HUES48 (cell line): Measurements from ENCODE around the gene ALDH3A1.
"Not testable (repeated sequence)": the region's sequence is repeated elsewhere in the genome, so short reads cannot be mapped to it uniquely, and the experiment has no call there.

Experiments used
- H3K27ac ChIP-seq: one replicate; pipeline ENCODE4 v1.7.0; 2013; ENCODE audit warnings: low read depth, low read length, inconsistent platforms
- H3K27me3 ChIP-seq: 2 replicates; pipeline ENCODE4 v1.6.1; 2013; ENCODE audit warnings: mild to moderate bottlenecking, low read length; ENCODE audit not compliant: control insufficient read depth, insufficient read depth
- H3K36me3 ChIP-seq: 2 replicates; pipeline ENCODE4 v1.6.1; 2013; ENCODE audit warnings: low read length; ENCODE audit not compliant: control insufficient read depth, insufficient read depth
- H3K4me1 ChIP-seq: 2 replicates; pipeline ENCODE4 v1.6.1; 2013; ENCODE audit warnings: mild to moderate bottlenecking, low read length; ENCODE audit not compliant: control insufficient read depth, insufficient read depth
- H3K4me3 ChIP-seq: 2 replicates; pipeline ENCODE4 v1.5.1; 2013; ENCODE audit warnings: mild to moderate bottlenecking, low read depth, low read length
- H3K9ac ChIP-seq: 2 replicates; pipeline ENCODE4 v1.6.1; 2013; ENCODE audit warnings: mild to moderate bottlenecking, low read depth, low read length, moderate library complexity
- H3K9me3 ChIP-seq: 2 replicates; pipeline ENCODE4 v1.6.1; 2013; ENCODE audit warnings: low read length; ENCODE audit not compliant: control insufficient read depth, insufficient read depth

Gene ALDH3A1

GRCh38 chr17:19770985-19771735 lies 23.1 kb upstream of the ALDH3A1 start:
- H3K9me3 ChIP-seq, result no peaks in the 10 kb centered on the region
- no peaks in the 10 kb centered on the region for H3K36me3 ChIP-seq
- no peaks in the 10 kb centered on the region for H3K27me3 ChIP-seq
- H3K27ac ChIP-seq, result no peak overlapping the region
- H3K4me1 ChIP-seq, result no peaks in the 10 kb centered on the region
- no peak overlapping the region for H3K4me3 ChIP-seq
- H3K9ac ChIP-seq, result no peak overlapping the region

GRCh38 chr17:19769946-19770652 lies 22.0 kb upstream of the ALDH3A1 start:
- Histone ChIP-seq H3K9me3 (no peaks in the 10 kb centered on the region), H3K27me3 (no peaks in the 10 kb centered on the region), H3K36me3 (no peaks in the 10 kb centered on the region), H3K27ac (no peak overlapping the region), H3K4me1 (no peaks in the 10 kb centered on the region), H3K4me3 (no peak overlapping the region), H3K9ac (no peak overlapping the region)

- no peaks in the 10 kb centered on the region for H3K36me3 ChIP-seq
- H3K27me3 ChIP-seq, result no peaks in the 10 kb centered on the region
- H3K4me1 ChIP-seq, result no peaks in the 10 kb centered on the region
- H3K9me3 ChIP-seq, result no peaks in the 10 kb centered on the region
- H3K4me3 ChIP-seq, result no peak overlapping the region
- no peak overlapping the region for H3K27ac ChIP-seq
- no peak overlapping the region for H3K9ac ChIP-seq
Observed at GRCh38 chr17:19768046-19768782, 20.1 kb upstream of the ALDH3A1 start.

GRCh38 chr17:19766421-19767270 lies 18.5 kb upstream of the ALDH3A1 start:
- Histone ChIP-seq H3K36me3 (no peaks in the 10 kb centered on the region), H3K27ac (no peak overlapping the region), H3K4me1 (no peaks in the 10 kb centered on the region), H3K9ac (no peak overlapping the region), H3K27me3 (no peaks in the 10 kb centered on the region), H3K4me3 (no peak overlapping the region), H3K9me3 (no peaks in the 10 kb centered on the region)

- Histone ChIP-seq H3K27me3 (no peaks in the 10 kb centered on the region), H3K9ac (no peak overlapping the region), H3K27ac (no peak overlapping the region), H3K4me3 (no peak overlapping the region), H3K4me1 (no peaks in the 10 kb centered on the region), H3K9me3 (no peaks in the 10 kb centered on the region), H3K36me3 (no peaks in the 10 kb centered on the region)
Observed at GRCh38 chr17:19766016-19766415, 17.9 kb upstream of the ALDH3A1 start.

- not testable (repeated sequence) for H3K36me3 ChIP-seq, H3K4me3 ChIP-seq, H3K27me3 ChIP-seq, H3K27ac ChIP-seq, H3K9ac ChIP-seq, H3K9me3 ChIP-seq, H3K4me1 ChIP-seq
Observed at GRCh38 chr17:19763991-19764390, 15.9 kb upstream of the ALDH3A1 start.

GRCh38 chr17:19763416-19763815 lies 15.3 kb upstream of the ALDH3A1 start:
- H3K9me3 ChIP-seq, result no peaks in the 10 kb centered on the region
- H3K27ac ChIP-seq, result no peak overlapping the region
- no peak overlapping the region for H3K4me3 ChIP-seq
- no peaks in the 10 kb centered on the region for H3K4me1 ChIP-seq
- H3K9ac ChIP-seq, result no peak overlapping the region
- no peaks in the 10 kb centered on the region for H3K27me3 ChIP-seq
- no peaks in the 10 kb centered on the region for H3K36me3 ChIP-seq

GRCh38 chr17:19762515-19762961 lies 14.4 kb upstream of the ALDH3A1 start:
- H3K27ac ChIP-seq, result no peak overlapping the region

GRCh38 chr17:19760746-19761145 lies 12.6 kb upstream of the ALDH3A1 start:
- no peak overlapping the region for H3K4me3 ChIP-seq
- H3K4me1 ChIP-seq, result no peaks in the 10 kb centered on the region
- no peak overlapping the region for H3K27ac ChIP-seq
- no peaks in the 10 kb centered on the region for H3K9me3 ChIP-seq
- H3K27me3 ChIP-seq, result no peaks in the 10 kb centered on the region
- H3K9ac ChIP-seq, result no peak overlapping the region
- H3K36me3 ChIP-seq, result no peaks in the 10 kb centered on the region

More at GRCh38 chr17:19762515-19762961, 14.4 kb upstream of the ALDH3A1 start:
- H3K4me3 ChIP-seq, result no peak overlapping the region
- H3K36me3 ChIP-seq, result no peaks in the 10 kb centered on the region
- no peaks in the 10 kb centered on the region for H3K27me3 ChIP-seq
- no peaks in the 10 kb centered on the region for H3K4me1 ChIP-seq
- H3K9me3 ChIP-seq, result no peaks in the 10 kb centered on the region
- no peak overlapping the region for H3K9ac ChIP-seq
